CD14-positive monocyte (primary cell): ENCODE measurements around the gene RTN1. TPM values are rescaled to one million over a fixed set of nuclear protein-coding genes. Genes with fewer than 3 reads are reported as not detected.

Experiments
- DNase-seq, 3 donors: peaks; one replicate each; pipeline ENCODE4 v3.0.0-alpha.2; 2011 to 2022
- H2AFZ ChIP-seq: 2 replicates; pipeline ENCODE4 v1.6.0; 2012; ENCODE audit warnings: mild to moderate bottlenecking, low read depth, low read length, inconsistent platforms; ENCODE audit not compliant: insufficient read depth, poor library complexity, severe bottlenecking
- H3K27ac ChIP-seq, 2 donors: 1 replicate in 1 of 2; 2 replicates in 1 of 2; pipeline ENCODE4 v1.5.1; 2012 to 2013; ENCODE audit warnings: low read length in 2 of 2, control low read depth in 1 of 2, inconsistent platforms in 1 of 2, low read depth in 1 of 2, mild to moderate bottlenecking in 1 of 2
- H3K27me3 ChIP-seq, 2 donors: one replicate each; pipeline versions ENCODE4 v1.6.0 to v1.6.1; 2011 to 2013; ENCODE audit warnings: low read length in 2 of 2; ENCODE audit not compliant: control insufficient read depth in 2 of 2, insufficient read depth in 2 of 2
- H3K36me3 ChIP-seq, 2 donors: replicated peaks in 1 of 2; 1 replicate in 1 of 2; 2 replicates in 1 of 2; pipeline versions ENCODE4 v1.5.1 to v1.6.1; 2012 to 2013; ENCODE audit warnings: low read length in 2 of 2, control low read depth in 1 of 2, inconsistent platforms in 1 of 2, mild to moderate bottlenecking in 1 of 2; ENCODE audit not compliant: insufficient read depth in 2 of 2, control insufficient read depth in 1 of 2
- H3K4me1 ChIP-seq, 2 donors: 1 replicate in 1 of 2; 2 replicates in 1 of 2; pipeline versions ENCODE4 v1.5.1 to v1.6.1; 2012 to 2013; ENCODE audit warnings: low read length in 2 of 2, control low read depth in 1 of 2, inconsistent platforms in 1 of 2, mild to moderate bottlenecking in 1 of 2, moderate library complexity in 1 of 2; ENCODE audit not compliant: insufficient read depth in 2 of 2, control insufficient read depth in 1 of 2
- H3K4me2 ChIP-seq: replicated peaks from 2 replicates; pipeline ENCODE3; 2012; ENCODE audit warnings: low read length, moderate library complexity, mild to moderate bottlenecking; ENCODE audit not compliant: poor library complexity, severe bottlenecking; ENCODE audit errors: extremely low read depth
- H3K4me3 ChIP-seq, 3 experiments: fragments of 200-600 bp in 1 of 3; sonication (generic) in 1 of 3; replicated peaks in 1 of 3; 1 replicate in 2 of 3; 2 replicates in 1 of 3; pipeline ENCODE4 v1.5.1; 2011 to 2013; ENCODE audit warnings: low read length in 3 of 3, mild to moderate bottlenecking in 3 of 3, control low read depth in 2 of 3, low read depth in 2 of 3, inconsistent platforms in 1 of 3, moderate library complexity in 1 of 3
- H3K79me2 ChIP-seq: 2 replicates; pipeline ENCODE4 v1.6.0; 2012; ENCODE audit warnings: mild to moderate bottlenecking, control low read depth, inconsistent platforms, low read length, moderate library complexity; ENCODE audit not compliant: insufficient read depth
- H3K9ac ChIP-seq: 2 replicates; pipeline ENCODE4 v1.6.0; 2017; ENCODE audit warnings: low read length, mild to moderate bottlenecking; ENCODE audit not compliant: insufficient read depth, poor library complexity, severe bottlenecking
- H3K9me3 ChIP-seq, 2 donors: replicated peaks in 1 of 2; 1 replicate in 1 of 2; 2 replicates in 1 of 2; pipeline versions ENCODE4 v1.5.1 to v1.6.1; 2012 to 2013; ENCODE audit warnings: low read length in 2 of 2, control low read depth in 1 of 2; ENCODE audit not compliant: control insufficient read depth in 1 of 2, insufficient read depth in 1 of 2
- H4K20me1 ChIP-seq: 2 replicates; pipeline ENCODE4 v1.6.0; 2012; ENCODE audit warnings: mild to moderate bottlenecking, low read length, control low read depth, moderate library complexity; ENCODE audit not compliant: insufficient read depth
- H3K27ac Mint-ChIP-seq, 7 donors: one replicate each; pipeline ENCODE4 v1.8.0; 2020; ENCODE audit warnings: mild to moderate bottlenecking in 7 of 7, mixed read lengths in 7 of 7, moderate library complexity in 6 of 7, inconsistent platforms in 2 of 7
- H3K27me3 Mint-ChIP-seq, 3 donors: one replicate each; pipeline ENCODE4 v1.8.0; 2021 to 2022; ENCODE audit warnings: low read depth in 3 of 3, mild to moderate bottlenecking in 3 of 3, mixed read lengths in 3 of 3, moderate library complexity in 3 of 3, inconsistent platforms in 1 of 3
- H3K36me3 Mint-ChIP-seq, 2 donors: one replicate each; pipeline ENCODE4 v1.8.0; 2020; ENCODE audit warnings: mixed read lengths in 2 of 2, inconsistent platforms in 1 of 2, mild to moderate bottlenecking in 1 of 2
- H3K4me1 Mint-ChIP-seq: one replicate; pipeline ENCODE4 v1.8.0; 2020; ENCODE audit warnings: mild to moderate bottlenecking, mixed read lengths
- H3K4me3 Mint-ChIP-seq, 2 donors: one replicate each; pipeline ENCODE4 v1.8.0; 2020; ENCODE audit warnings: mild to moderate bottlenecking in 2 of 2, mixed read lengths in 2 of 2, moderate library complexity in 1 of 2
- H3K9me3 Mint-ChIP-seq, 7 donors: one replicate each; pipeline ENCODE4 v1.8.0; 2020 to 2022; ENCODE audit warnings: mixed read lengths in 7 of 7, mild to moderate bottlenecking in 6 of 7, moderate library complexity in 6 of 7, inconsistent platforms in 2 of 7
- WGBS: methylation state at CpG from one replicate; pipeline ENCODE4 v1.1.5; 2013; ENCODE audit warnings: missing lambda C conversion rate; ENCODE audit not compliant: insufficient coverage; 5-methylcytosine and 5-hydroxymethylcytosine counted together
- intact Hi-C, 2 donors: fragments of 100-400 bp; cut with micrococcal nuclease; formaldehyde crosslinking; loops; one replicate each; pipeline versions ENCODE4 v1.15.0 to v1.15.1; 2023
- polyA plus RNA-seq, 3 donors: library from polyadenylated mRNA; depleted of rRNA in 1 of 3; unstranded in 2 of 3; stranded (reverse) in 1 of 3; fragments of 300-500 nt in 2 of 3; fragments of >200 nt in 1 of 3; fragmentation: Illumina TruSeq in 2 of 3; gene quantifications; 1 replicate in 2 of 3; 2 replicates in 1 of 3; pipeline ENCODE4 v1.2.3, GENCODE V29; 2012 to 2021
- TF ChIP-seq, protein P1 (sequence below): fragments of 200-600 bp; IDR thresholded peaks from one replicate; pipeline ENCODE4 v1.8.0; 2022; ENCODE audit warnings: antibody characterized with exemption, mild to moderate bottlenecking

The RTN1 gene
- polyA plus RNA-seq, 3 donors, result 40.2 to 75.1 (median 55.0) TPM

DNA sequence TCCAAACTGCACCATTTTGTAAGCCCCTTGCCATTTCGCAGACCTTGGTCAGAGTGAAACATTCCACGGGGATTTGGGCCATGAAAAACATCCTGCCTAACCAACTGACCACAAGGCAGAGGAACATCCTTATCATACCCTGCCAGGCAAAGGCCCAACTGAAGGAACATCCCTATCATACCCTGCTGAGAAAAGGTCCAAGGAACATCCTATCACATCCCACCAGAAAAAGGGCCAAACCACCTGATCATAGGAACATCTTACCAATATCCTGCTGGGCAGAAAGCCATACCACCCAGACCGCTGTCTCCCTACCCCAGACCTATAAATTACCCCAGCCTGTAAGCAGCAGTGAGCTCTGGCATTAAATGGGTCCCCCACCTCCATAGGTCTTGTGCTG is 30.0 kb upstream of the RTN1 start:
- Histone ChIP-seq H3K79me2 (no peaks in the 10 kb centered on the region), H3K27ac (no peak overlapping the region), H3K9ac (no peak overlapping the region), H3K27me3 (no peaks in the 10 kb centered on the region), H3K9me3 (no peaks in the 10 kb centered on the region), H4K20me1 (no peaks in the 10 kb centered on the region), H3K4me3 (no peak overlapping the region), H3K4me2 (no peak overlapping the region), H3K36me3 (no peaks in the 10 kb centered on the region), H3K4me1 (no peaks in the 10 kb centered on the region), H2AFZ (no peak overlapping the region)
- peaks cover 0 to 6% (median 2%) of the 10 kb centered on the region in 7 donors for H3K9me3 Mint-ChIP-seq
- H3K4me3 Mint-ChIP-seq, result no peak overlapping the region
- peaks cover 0 to 2% (median 0%) of the 10 kb centered on the region in 3 donors for H3K27me3 Mint-ChIP-seq
- intact Hi-C loops, result no loop called here
- TF ChIP-seq, protein P1, sequence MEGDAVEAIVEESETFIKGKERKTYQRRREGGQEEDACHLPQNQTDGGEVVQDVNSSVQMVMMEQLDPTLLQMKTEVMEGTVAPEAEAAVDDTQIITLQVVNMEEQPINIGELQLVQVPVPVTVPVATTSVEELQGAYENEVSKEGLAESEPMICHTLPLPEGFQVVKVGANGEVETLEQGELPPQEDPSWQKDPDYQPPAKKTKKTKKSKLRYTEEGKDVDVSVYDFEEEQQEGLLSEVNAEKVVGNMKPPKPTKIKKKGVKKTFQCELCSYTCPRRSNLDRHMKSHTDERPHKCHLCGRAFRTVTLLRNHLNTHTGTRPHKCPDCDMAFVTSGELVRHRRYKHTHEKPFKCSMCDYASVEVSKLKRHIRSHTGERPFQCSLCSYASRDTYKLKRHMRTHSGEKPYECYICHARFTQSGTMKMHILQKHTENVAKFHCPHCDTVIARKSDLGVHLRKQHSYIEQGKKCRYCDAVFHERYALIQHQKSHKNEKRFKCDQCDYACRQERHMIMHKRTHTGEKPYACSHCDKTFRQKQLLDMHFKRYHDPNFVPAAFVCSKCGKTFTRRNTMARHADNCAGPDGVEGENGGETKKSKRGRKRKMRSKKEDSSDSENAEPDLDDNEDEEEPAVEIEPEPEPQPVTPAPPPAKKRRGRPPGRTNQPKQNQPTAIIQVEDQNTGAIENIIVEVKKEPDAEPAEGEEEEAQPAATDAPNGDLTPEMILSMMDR, result no peak
- H3K27ac Mint-ChIP-seq, result no peak overlapping the region
- WGBS, result 79% methylated on average over 2 of the region's 3 CpGs
- H3K36me3 Mint-ChIP-seq, result no peaks in the 10 kb centered on the region
- no peak for DNase-seq
- peaks cover 9% of the 10 kb centered on the region for H3K4me1 Mint-ChIP-seq

GRCh38 chr14:59897757-59898383 is 27.3 kb upstream of the RTN1 start:
- H3K27me3 Mint-ChIP-seq, result peaks cover 0 to 2% (median 0%) of the 10 kb centered on the region in 3 donors
- no peak overlapping the region for H3K4me3 Mint-ChIP-seq
- Histone ChIP-seq H3K27me3 (no peaks in the 10 kb centered on the region), H3K79me2 (no peaks in the 10 kb centered on the region), H3K4me2 (no peak overlapping the region), H3K9me3 (no peaks in the 10 kb centered on the region), H3K9ac (no peak overlapping the region), H3K4me3 (no peak overlapping the region), H4K20me1 (no peaks in the 10 kb centered on the region), H3K36me3 (no peaks in the 10 kb centered on the region), H3K27ac (no peak overlapping the region), H2AFZ (peak overlapping the region; percentile 16), H3K4me1 (no peaks in the 10 kb centered on the region)
- no peak overlapping the region for H3K27ac Mint-ChIP-seq
- H3K4me1 Mint-ChIP-seq, result peaks cover 9% of the 10 kb centered on the region
- TF ChIP-seq, protein P1, result peak; percentile 70
- H3K9me3 Mint-ChIP-seq, result peaks cover 0 to 6% (median 2%) of the 10 kb centered on the region in 7 donors
- intact Hi-C loops, result loop anchor here (2.0 to 5.0 kb wide), 2 partner anchors 265 to 266 kb away; no protein-coding TSS in a partner anchor
- WGBS, result 54% methylated on average over 2 of the region's 8 CpGs
- peak; percentile 40 to 54 (median 52) for DNase-seq
- H3K36me3 Mint-ChIP-seq, result no peaks in the 10 kb centered on the region
